Mesenchymal stem cell (in vitro differentiated cells and primary cell): ENCODE results near the gene NKX2-3.

Experiments
- DNase-seq: peaks from one replicate; pipeline ENCODE4 v3.0.0-alpha.2; 2013
- H2AFZ ChIP-seq: one replicate; pipeline ENCODE4 v1.6.1; 2013; ENCODE audit warnings: low read depth, mild to moderate bottlenecking, control low read depth, inconsistent platforms, low read length, moderate library complexity
- H2AK5ac ChIP-seq: 2 replicates; pipeline ENCODE4 v1.6.1; 2013; ENCODE audit warnings: low read length, moderate library complexity, mild to moderate bottlenecking, inconsistent platforms; ENCODE audit not compliant: severe bottlenecking
- H2BK120ac ChIP-seq: one replicate; pipeline ENCODE4 v1.6.1; 2013; ENCODE audit warnings: low read depth, mild to moderate bottlenecking, inconsistent platforms, low read length, moderate library complexity
- H2BK12ac ChIP-seq, 2 experiments: one replicate each; pipeline ENCODE4 v1.6.1; 2013; ENCODE audit warnings: inconsistent platforms in 2 of 2, low read length in 2 of 2, mild to moderate bottlenecking in 2 of 2, moderate library complexity in 2 of 2, control low read depth in 1 of 2
- H2BK15ac ChIP-seq: one replicate; pipeline ENCODE4 v1.6.1; 2013; ENCODE audit warnings: mild to moderate bottlenecking, low read depth, inconsistent platforms; ENCODE audit not compliant: poor library complexity, severe bottlenecking
- H2BK5ac ChIP-seq: 2 replicates; pipeline ENCODE4 v1.6.1; 2013; ENCODE audit warnings: low read depth, mild to moderate bottlenecking, low read length, control low read depth, inconsistent platforms; ENCODE audit not compliant: poor library complexity, severe bottlenecking
- H3K14ac ChIP-seq, 2 experiments: one replicate each; pipeline ENCODE4 v1.6.1; 2013; ENCODE audit warnings: inconsistent platforms in 2 of 2, low read length in 2 of 2, control low read depth in 1 of 2, mild to moderate bottlenecking in 1 of 2, moderate library complexity in 1 of 2
- H3K18ac ChIP-seq, 2 experiments: one replicate each; pipeline ENCODE4 v1.6.1; 2013; ENCODE audit warnings: inconsistent platforms in 2 of 2, low read length in 2 of 2, control low read depth in 1 of 2, low read depth in 1 of 2, mild to moderate bottlenecking in 1 of 2
- H3K23ac ChIP-seq, 2 experiments: one replicate each; pipeline ENCODE4 v1.6.1; 2013; ENCODE audit warnings: inconsistent platforms in 2 of 2, low read length in 2 of 2, mild to moderate bottlenecking in 2 of 2, moderate library complexity in 2 of 2, control low read depth in 1 of 2
- H3K27ac ChIP-seq: 2 replicates; pipeline ENCODE4 v1.5.1; 2013; ENCODE audit warnings: mild to moderate bottlenecking, moderate library complexity, low read length, control low read depth, inconsistent platforms; ENCODE audit not compliant: poor library complexity, severe bottlenecking
- H3K27me3 ChIP-seq, 2 experiments: 2 replicates each; pipeline versions ENCODE4 v1.6.1 to v1.7.0; 2013; ENCODE audit warnings: low read length in 2 of 2, mild to moderate bottlenecking in 2 of 2, moderate library complexity in 2 of 2, control low read depth in 1 of 2, inconsistent platforms in 1 of 2; ENCODE audit not compliant: control insufficient read depth in 1 of 2, insufficient read depth in 1 of 2
- H3K36me3 ChIP-seq, 2 experiments: 2 replicates each; pipeline versions ENCODE4 v1.6.1 to v1.7.0; 2013; ENCODE audit warnings: low read length in 2 of 2, control low read depth in 1 of 2, inconsistent platforms in 1 of 2, low read depth in 1 of 2, mild to moderate bottlenecking in 1 of 2; ENCODE audit not compliant: insufficient read depth in 2 of 2, control insufficient read depth in 1 of 2
- H3K4ac ChIP-seq, 2 experiments: one replicate each; pipeline ENCODE4 v1.6.1; 2013; ENCODE audit warnings: inconsistent platforms in 2 of 2, low read length in 2 of 2, mild to moderate bottlenecking in 2 of 2, moderate library complexity in 2 of 2, control low read depth in 1 of 2, low read depth in 1 of 2
- H3K4me1 ChIP-seq: 2 replicates; pipeline ENCODE4 v1.6.1; 2013; ENCODE audit warnings: low read depth, low read length, control low read depth; ENCODE audit not compliant: control insufficient read depth, insufficient read depth
- H3K4me2 ChIP-seq: 2 replicates; pipeline ENCODE4 v1.6.1; 2013; ENCODE audit warnings: low read length, mild to moderate bottlenecking, inconsistent platforms; ENCODE audit not compliant: poor library complexity, severe bottlenecking
- H3K4me3 ChIP-seq, 2 experiments: 2 replicates each; pipeline versions ENCODE4 v1.5.1 to v1.7.0; 2013; ENCODE audit warnings: low read length in 2 of 2, mild to moderate bottlenecking in 2 of 2, control low read depth in 1 of 2, low read depth in 1 of 2; ENCODE audit not compliant: insufficient read depth in 1 of 2
- H3K79me1 ChIP-seq: replicated peaks from 2 replicates; pipeline ENCODE4 v1.6.1; 2013; ENCODE audit warnings: mild to moderate bottlenecking, control low read depth, low read length, inconsistent platforms; ENCODE audit not compliant: poor library complexity, severe bottlenecking
- H3K9ac ChIP-seq: 2 replicates; pipeline ENCODE4 v1.7.0; 2013; ENCODE audit warnings: mild to moderate bottlenecking, low read length, moderate library complexity
- H3K9me3 ChIP-seq: 2 replicates; pipeline ENCODE4 v1.7.0; 2013; ENCODE audit warnings: mild to moderate bottlenecking, low read length; ENCODE audit not compliant: control insufficient read depth
- H4K8ac ChIP-seq: one replicate; pipeline ENCODE4 v1.6.1; 2013; ENCODE audit warnings: inconsistent platforms, mild to moderate bottlenecking, low read length, moderate library complexity
- H4K91ac ChIP-seq: one replicate; pipeline ENCODE4 v1.6.1; 2013; ENCODE audit warnings: mild to moderate bottlenecking, low read length, inconsistent platforms
- WGBS: methylation state at CpG from one replicate; pipeline ENCODE4 v1.1.7; 2013; ENCODE audit warnings: mixed read lengths; 5-methylcytosine and 5-hydroxymethylcytosine counted together

Gene NKX2-3

GRCh38 chr10:99513061-99513460, 19.7 kb upstream of the NKX2-3 start:
- Histone ChIP-seq H2BK120ac (no peak overlapping the region), H3K36me3 (no peaks in the 10 kb centered on the region), H2BK15ac (no peak overlapping the region), H2BK12ac (no peak overlapping the region), H3K4ac (no peak overlapping the region), H3K4me3 (no peak overlapping the region), H3K4me1 (no peaks in the 10 kb centered on the region), H3K23ac (no peak overlapping the region), H2AK5ac (no peak overlapping the region), H2AFZ (no peak overlapping the region), H4K91ac (no peak overlapping the region), H3K27ac (no peak overlapping the region), H3K79me1 (no peaks in the 10 kb centered on the region), H3K9me3 (no peaks in the 10 kb centered on the region), H3K4me2 (no peak overlapping the region), H3K14ac (no peak overlapping the region), H2BK5ac (no peak overlapping the region), H4K8ac (no peak overlapping the region), H3K27me3 (peaks cover 27 to 44% of the 10 kb centered on the region in 2 experiments), H3K9ac (no peak overlapping the region), H3K18ac (no peak overlapping the region)
- no peak for DNase-seq

- peak overlapping the region; percentile 39 to 66 for H2BK12ac ChIP-seq
- H2AK5ac ChIP-seq = no peak overlapping the region
- H3K9me3 ChIP-seq = no peaks in the 10 kb centered on the region
- no peak overlapping the region for H3K4me3 ChIP-seq
- H3K18ac ChIP-seq = peak overlapping the region in 1 of 2 experiments; percentile 21
- peak overlapping the region; percentile 50 for H4K91ac ChIP-seq
- DNase-seq = no peak
- peak overlapping the region; percentile 41 for H4K8ac ChIP-seq
- H3K79me1 ChIP-seq = no peaks in the 10 kb centered on the region
- H2BK5ac ChIP-seq = no peak overlapping the region
- H3K4me1 ChIP-seq = peaks cover 18% of the 10 kb centered on the region
- H2BK120ac ChIP-seq = peak overlapping the region; percentile 73
- peak overlapping the region in 1 of 2 experiments; percentile 28 for H3K4ac ChIP-seq
- no peak overlapping the region for H3K27ac ChIP-seq
- no peak overlapping the region for H2AFZ ChIP-seq
- no peak overlapping the region for H3K9ac ChIP-seq
- WGBS = 15% methylated on average over 7 of the region's 7 CpGs
- no peak overlapping the region for H3K4me2 ChIP-seq
- H3K36me3 ChIP-seq = no peaks in the 10 kb centered on the region
- no peak overlapping the region for H3K23ac ChIP-seq
- H3K14ac ChIP-seq = no peak overlapping the region
- no peak overlapping the region for H2BK15ac ChIP-seq
- H3K27me3 ChIP-seq = peaks cover 77 to 86% of the 10 kb centered on the region in 2 experiments
Observed at GRCh38 chr10:99519690-99520039, 13.1 kb upstream of the NKX2-3 start.

- 1% methylated on average over 46 of the region's 48 CpGs for WGBS
- no peak overlapping the region for H3K9ac ChIP-seq
- peak overlapping the region; percentile 16 for H3K4me2 ChIP-seq
- peak overlapping the region; percentile 89 for H2BK15ac ChIP-seq
- H2BK5ac ChIP-seq = no peak overlapping the region
- H4K91ac ChIP-seq = peak overlapping the region; percentile 75
- peak overlapping the region; percentile 89 for H4K8ac ChIP-seq
- H3K27ac ChIP-seq = no peak overlapping the region
- H3K14ac ChIP-seq = no peak overlapping the region
- H3K9me3 ChIP-seq = no peaks in the 10 kb centered on the region
- peak overlapping the region; percentile 97 for H2BK120ac ChIP-seq
- DNase-seq = peak; percentile 89
- H3K18ac ChIP-seq = peak overlapping the region; percentile 93 to 97
- no peaks in the 10 kb centered on the region for H3K79me1 ChIP-seq
- H3K27me3 ChIP-seq = peaks cover 80 to 89% of the 10 kb centered on the region in 2 experiments
- H3K4me1 ChIP-seq = peaks cover 18% of the 10 kb centered on the region
- H3K23ac ChIP-seq = no peak overlapping the region
- no peaks in the 10 kb centered on the region for H3K36me3 ChIP-seq
- no peak overlapping the region for H2AK5ac ChIP-seq
- H3K4ac ChIP-seq = peak overlapping the region in 1 of 2 experiments; percentile 91
- H2AFZ ChIP-seq = no peak overlapping the region
- peak overlapping the region; percentile 90 to 93 for H2BK12ac ChIP-seq
- H3K4me3 ChIP-seq = no peak overlapping the region
Observed at GRCh38 chr10:99520040-99520846, 12.5 kb upstream of the NKX2-3 start.

DNA sequence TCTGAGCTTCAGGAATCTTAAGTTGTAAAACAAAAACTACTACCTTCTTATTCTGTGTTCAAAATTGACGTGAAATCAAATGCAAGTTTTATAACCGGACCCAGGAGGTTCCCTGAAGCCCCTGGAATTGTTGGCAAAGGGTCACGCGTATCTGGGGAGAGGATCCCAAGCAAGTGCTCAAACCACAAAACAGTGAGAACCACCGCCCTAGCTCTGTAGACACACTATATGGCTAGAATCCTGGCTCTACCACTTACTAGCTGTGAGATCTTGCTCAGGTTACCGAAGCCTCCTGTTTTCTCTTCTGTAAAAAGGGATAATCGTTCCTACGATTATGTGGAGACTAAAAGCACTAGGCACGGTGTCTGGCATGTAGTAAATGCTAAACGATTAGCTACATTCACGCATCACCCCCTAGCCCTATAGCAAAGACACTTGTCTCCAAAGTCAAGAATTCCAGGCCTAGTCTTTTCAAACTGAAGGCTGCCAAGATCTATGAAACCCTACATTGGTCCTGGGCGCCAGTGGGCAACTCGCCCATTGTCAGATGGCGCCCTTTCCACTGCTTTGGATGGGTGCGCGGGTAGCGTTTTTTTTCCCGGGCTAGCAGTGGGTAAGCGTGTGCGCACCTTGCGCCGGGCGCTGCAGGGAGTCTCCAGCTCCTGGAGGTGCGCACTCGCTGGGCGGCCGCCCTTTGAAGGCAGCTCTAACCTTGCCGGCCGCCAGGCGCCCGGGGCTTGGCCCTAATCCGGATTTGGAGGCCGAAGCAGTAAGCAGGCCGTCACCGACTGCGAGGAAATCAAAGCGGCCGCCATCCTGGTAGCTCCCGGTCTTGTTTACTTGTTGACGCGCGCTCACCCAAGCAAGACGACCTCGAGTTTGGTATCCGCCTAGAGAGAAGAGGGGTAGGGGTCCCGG, 11.6 kb upstream of the NKX2-3 start:
- peak overlapping the region; percentile 60 for H2BK15ac ChIP-seq
- H3K27ac ChIP-seq = no peak overlapping the region
- H3K36me3 ChIP-seq = no peaks in the 10 kb centered on the region
- peak overlapping the region in 1 of 2 experiments; percentile 87 for H3K23ac ChIP-seq
- H3K4me1 ChIP-seq = peaks cover 18% of the 10 kb centered on the region
- no peak overlapping the region for H3K14ac ChIP-seq
- peak overlapping the region; percentile 10 for H2AFZ ChIP-seq
- peaks cover 87 to 93% of the 10 kb centered on the region in 2 experiments for H3K27me3 ChIP-seq
- peak overlapping the region; percentile 87 for H4K91ac ChIP-seq
- 16% methylated on average over 44 of the region's 46 CpGs for WGBS
- H3K4me2 ChIP-seq = no peak overlapping the region
- H3K79me1 ChIP-seq = no peaks in the 10 kb centered on the region
- H4K8ac ChIP-seq = peak overlapping the region; percentile 91
- no peak overlapping the region for H2BK5ac ChIP-seq
- peak; percentile 64 for DNase-seq
- H3K9me3 ChIP-seq = no peaks in the 10 kb centered on the region
- no peak overlapping the region for H2AK5ac ChIP-seq
- H3K4me3 ChIP-seq = no peak overlapping the region
- peak overlapping the region; percentile 52 to 91 for H3K18ac ChIP-seq
- H3K9ac ChIP-seq = no peak overlapping the region
- H2BK120ac ChIP-seq = peak overlapping the region; percentile 97
- peak overlapping the region; percentile 94 to 97 for H2BK12ac ChIP-seq
- peak overlapping the region; percentile 49 to 93 for H3K4ac ChIP-seq
